GM19035 (cell line): ENCODE data around the gene KCTD20.

Source experiments
- ATAC-seq: cut with Tn5 transposase; IDR thresholded peaks from one replicate; pipeline ENCODE4 v1.9.1; 2021; ENCODE audit not compliant: unreplicated experiment

Gene KCTD20

GRCh38 chr6:36492092-36492491 is 49.3 kb downstream of the KCTD20 start:
- no peak for ATAC-seq

GRCh38 chr6:36492621-36493020 is 49.8 kb downstream of the KCTD20 start:
- ATAC-seq, result no peak

- no peak for ATAC-seq
These were observed 50.5 kb downstream of the KCTD20 start for GRCh38 chr6:36493319-36493718.

GRCh38 chr6:36493859-36494258 is 51.1 kb downstream of the KCTD20 start:
- no peak for ATAC-seq

GRCh38 chr6:36495086-36495485 is 52.3 kb downstream of the KCTD20 start:
- ATAC-seq, result no peak

- ATAC-seq, result no peak
These were observed 57.1 kb downstream of the KCTD20 start for GRCh38 chr6:36499918-36500317.

GRCh38 chr6:36501686-36502085 is 58.9 kb downstream of the KCTD20 start:
- no peak for ATAC-seq

- no peak for ATAC-seq
These were observed 61.4 kb downstream of the KCTD20 start for GRCh38 chr6:36504181-36504580.

- no peak for ATAC-seq
These were observed 62.2 kb downstream of the KCTD20 start for GRCh38 chr6:36504982-36505381.

GRCh38 chr6:36505744-36506534 is 63.1 kb downstream of the KCTD20 start:
- no peak for ATAC-seq

GRCh38 chr6:36506611-36507010 is 63.8 kb downstream of the KCTD20 start:
- no peak for ATAC-seq

- ATAC-seq, result no peak
These were observed 65.7 kb downstream of the KCTD20 start for GRCh38 chr6:36508532-36508931.

- no peak for ATAC-seq
These were observed 67.6 kb downstream of the KCTD20 start for GRCh38 chr6:36510365-36510764.

- ATAC-seq, result no peak
These were observed 72.0 kb downstream of the KCTD20 start for GRCh38 chr6:36514554-36515456.

GRCh38 chr6:36515844-36516243 is 73.0 kb downstream of the KCTD20 start:
- ATAC-seq, result no peak

GRCh38 chr6:36516559-36516958 is 73.8 kb downstream of the KCTD20 start:
- no peak for ATAC-seq

- ATAC-seq, result no peak
These were observed 74.2 kb downstream of the KCTD20 start for GRCh38 chr6:36516988-36517387.

- ATAC-seq, result no peak
These were observed 74.6 kb downstream of the KCTD20 start for GRCh38 chr6:36517408-36517807.

- no peak for ATAC-seq
These were observed 76.6 kb downstream of the KCTD20 start for GRCh38 chr6:36519352-36519751.

- no peak for ATAC-seq
These were observed 80.7 kb downstream of the KCTD20 start for GRCh38 chr6:36523451-36523850.

GRCh38 chr6:36523936-36524499 is 81.2 kb downstream of the KCTD20 start:
- ATAC-seq, result no peak

- ATAC-seq, result no peak
These were observed 82.1 kb downstream of the KCTD20 start for GRCh38 chr6:36524871-36525270.
